LHCN-M2 (cell line): Measurements from ENCODE around the gene SORCS2. TPM values are rescaled to one million over a fixed set of nuclear protein-coding genes. Genes with fewer than 3 reads are reported as not detected.

Experiments used
- DNase-seq: peaks from one replicate; pipeline ENCODE4 v3.0.0-alpha.2; 2012; ENCODE audit warnings: low read depth
- total RNA-seq: library from RNA; depleted of rRNA; stranded (reverse); fragments of >200 nt; gene quantifications from 2 replicates; pipeline ENCODE4 v1.2.3, GENCODE V29; 2014

Gene SORCS2
- total RNA-seq, 1 experiment from 2014 or later: 0.52 TPM

- no peak for DNase-seq
These were observed 6.8 kb upstream of the SORCS2 start for GRCh38 chr4:7185487-7186030.

DNA sequence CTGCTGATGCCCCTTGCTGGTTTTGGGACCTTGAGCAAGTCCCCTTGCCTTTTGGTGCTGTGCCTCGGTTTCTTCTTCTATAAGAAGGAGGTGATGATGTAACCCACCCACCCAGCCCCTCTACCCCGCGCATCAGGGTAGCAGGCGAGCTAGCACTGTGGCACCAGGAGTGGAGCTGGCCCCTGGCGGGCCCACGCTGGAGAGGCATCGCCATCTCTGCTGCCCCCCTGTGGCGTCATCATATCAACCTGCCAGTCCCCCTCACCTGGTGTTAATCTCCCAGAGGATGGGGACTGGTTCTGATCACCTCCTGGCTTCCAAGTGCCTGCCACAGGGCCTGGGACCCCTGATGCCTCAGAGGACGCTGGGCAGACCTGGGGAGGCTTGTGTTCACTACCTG lies 6.3 kb upstream of the SORCS2 start:
- no peak for DNase-seq

- DNase-seq: no peak
These were observed 5.7 kb upstream of the SORCS2 start for GRCh38 chr4:7186516-7187167.

- DNase-seq: no peak
These were observed 5.2 kb upstream of the SORCS2 start for GRCh38 chr4:7187168-7187535.

DNA sequence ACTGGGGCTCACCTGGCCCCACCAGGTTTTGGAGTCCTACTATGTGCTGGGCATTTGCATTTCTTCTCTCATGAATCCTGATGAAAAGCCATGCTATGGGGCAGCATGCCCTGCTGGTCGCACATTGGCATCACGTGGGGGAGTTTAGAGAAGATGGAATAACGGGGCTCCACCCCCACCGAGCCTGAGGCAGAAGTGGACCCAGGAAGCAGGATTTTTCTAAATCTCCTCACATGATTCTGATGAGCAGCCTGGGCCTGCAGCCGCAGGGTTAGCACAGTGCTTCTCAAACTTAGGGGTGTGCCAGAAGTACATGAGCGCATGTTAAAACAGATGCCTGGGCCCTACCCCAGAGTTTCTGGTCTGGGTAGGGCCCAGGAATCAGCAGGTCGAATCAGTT lies 4.6 kb upstream of the SORCS2 start:
- DNase-seq: no peak

DNA sequence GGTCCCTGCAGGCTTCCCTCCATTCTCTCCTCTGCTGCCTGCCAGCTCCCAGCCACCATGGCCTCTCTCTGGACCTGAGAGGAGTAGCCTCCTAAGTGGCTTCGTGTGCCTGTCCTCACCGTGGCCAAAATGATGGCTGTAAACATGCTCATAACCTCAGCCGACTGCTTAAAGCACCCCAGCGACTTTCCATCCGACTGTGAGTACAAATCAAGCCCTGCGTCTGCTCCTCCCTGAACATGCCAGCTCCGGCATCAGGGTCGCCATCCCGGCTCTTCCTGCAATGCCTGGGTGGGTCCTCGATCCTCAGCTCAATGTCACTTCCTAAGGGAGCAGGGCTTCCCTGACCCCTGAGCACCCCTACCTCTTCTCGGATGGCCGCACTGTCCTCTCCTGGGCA lies 3.3 kb upstream of the SORCS2 start:
- DNase-seq: no peak

DNA sequence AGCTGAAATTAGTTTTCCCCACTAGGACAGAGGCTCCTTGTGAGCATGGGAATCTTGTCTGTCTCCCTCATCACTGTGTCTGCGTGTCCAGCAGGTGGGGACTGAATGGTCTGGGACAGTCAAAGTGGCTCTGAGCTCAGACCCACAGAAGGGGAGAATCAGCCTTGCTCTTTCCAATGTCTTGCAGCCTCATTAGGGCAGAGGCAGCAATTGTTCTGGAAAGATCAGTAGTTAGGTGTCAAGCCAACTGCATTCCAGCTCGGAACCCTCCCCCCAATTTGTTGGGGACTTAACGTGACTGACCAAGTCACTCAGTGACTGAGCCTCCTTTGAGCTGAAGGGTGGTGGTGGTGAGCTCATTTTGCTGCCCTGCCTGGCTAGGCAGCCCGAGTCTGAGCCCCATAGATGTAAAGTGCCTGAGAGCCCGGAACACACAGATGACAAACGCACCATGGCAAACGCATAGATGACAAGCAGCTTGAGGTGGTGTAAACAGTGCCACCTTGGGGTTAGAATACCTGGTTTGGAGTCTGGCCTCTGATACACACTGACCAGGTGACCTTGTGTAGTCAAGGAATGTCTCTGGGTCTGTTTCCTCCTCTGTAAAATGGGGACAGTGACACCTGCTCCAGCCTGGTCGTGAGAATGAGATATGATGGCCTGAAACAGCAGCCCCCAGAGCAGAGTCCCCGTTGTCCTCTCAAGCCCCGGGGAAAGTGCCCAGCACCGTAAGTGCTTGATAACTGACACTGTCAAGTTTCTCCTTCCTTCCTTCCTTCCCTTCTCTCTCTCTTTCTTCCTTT lies 2.7 kb upstream of the SORCS2 start:
- DNase-seq: no peak

GRCh38 chr4:7190278-7190594 lies 2.1 kb upstream of the SORCS2 start:
- no peak for DNase-seq

DNA sequence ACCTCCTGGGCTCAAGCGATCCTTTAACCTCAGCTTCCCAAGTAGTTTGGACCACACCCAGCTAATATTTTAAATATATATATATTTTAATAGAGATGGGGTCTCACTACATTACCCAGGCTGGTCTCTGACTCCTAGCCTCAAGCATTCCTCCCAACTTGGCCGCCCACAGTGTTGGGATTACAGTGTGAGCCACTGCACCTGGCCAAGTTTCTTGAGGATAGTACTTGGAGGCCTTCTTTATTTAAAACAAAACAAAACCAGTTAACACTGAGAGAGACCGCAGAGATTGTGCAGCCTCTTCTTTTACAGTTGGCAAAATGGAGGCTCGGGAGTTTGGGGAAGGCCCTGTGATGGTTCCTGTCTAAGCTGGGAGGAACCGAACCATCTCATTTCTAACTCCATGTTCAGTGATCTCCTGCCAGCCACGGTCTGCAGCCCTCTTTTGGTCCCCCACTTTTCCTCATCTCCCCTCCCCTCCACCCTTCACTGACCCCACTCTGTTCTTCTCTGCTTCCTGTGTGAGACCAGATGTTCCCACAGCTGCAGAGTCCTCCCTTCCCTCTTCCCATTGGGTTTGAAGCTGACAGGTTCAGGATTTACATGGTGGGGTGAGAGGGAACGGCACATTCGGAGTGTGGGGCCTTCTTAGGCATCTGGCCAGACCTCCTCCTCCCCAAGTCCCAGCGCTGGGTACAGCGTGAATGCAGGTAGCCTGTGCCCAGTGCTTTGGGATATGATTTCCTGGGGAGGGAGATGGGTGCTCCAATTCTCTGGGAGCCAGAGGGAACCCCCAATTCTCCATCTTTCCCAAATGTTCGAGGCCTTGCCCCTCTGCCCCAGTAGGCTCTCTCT lies 1.4 kb upstream of the SORCS2 start:
- DNase-seq: no peak

- no peak for DNase-seq
These were observed 639 bp upstream of the SORCS2 start for GRCh38 chr4:7191546-7192251.

DNA sequence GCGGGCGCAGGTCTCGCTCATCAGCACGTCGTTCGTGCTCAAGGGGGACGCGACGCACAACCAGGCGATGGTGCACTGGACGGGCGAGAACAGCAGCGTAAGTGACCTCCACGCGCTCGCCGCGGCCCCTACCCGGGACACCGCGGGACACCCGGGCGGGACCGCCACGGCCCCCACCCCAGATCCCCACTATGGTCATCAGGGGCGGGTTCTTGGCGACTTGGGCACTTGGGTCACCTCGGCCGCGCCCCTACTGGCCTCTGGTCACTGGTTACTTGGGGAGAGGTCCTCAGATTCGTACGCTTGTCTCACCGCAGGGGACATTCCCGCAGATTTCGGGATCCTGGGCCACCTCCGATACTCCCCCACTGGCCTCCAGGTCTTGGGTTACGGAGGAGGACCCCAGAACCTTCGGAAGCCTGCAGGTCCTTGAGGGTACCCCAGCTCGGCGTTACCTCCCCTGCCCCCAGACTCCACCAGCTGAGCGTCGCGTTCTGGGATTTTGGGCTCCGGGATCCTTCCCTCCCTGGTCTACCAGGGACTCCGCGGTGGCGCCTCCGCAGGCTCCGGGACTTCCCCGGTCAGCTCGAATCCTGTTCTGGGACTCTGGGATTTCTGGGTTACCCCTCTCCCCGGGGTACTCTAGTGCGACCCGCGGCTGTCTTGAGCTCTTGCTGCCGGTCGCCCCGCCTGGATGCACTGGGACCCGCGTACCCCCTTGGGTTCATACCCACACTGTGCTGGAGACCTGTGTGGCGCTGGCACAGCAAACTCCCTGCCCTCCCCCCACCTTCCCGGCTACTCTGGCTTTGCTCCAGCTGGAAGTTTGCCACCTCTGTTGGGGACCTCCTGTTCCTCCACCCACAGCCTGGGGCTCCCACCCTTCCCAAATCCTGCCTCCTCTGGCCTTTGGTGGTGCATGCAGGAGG lies 956 bp downstream of the SORCS2 start:
- no peak for DNase-seq

DNA sequence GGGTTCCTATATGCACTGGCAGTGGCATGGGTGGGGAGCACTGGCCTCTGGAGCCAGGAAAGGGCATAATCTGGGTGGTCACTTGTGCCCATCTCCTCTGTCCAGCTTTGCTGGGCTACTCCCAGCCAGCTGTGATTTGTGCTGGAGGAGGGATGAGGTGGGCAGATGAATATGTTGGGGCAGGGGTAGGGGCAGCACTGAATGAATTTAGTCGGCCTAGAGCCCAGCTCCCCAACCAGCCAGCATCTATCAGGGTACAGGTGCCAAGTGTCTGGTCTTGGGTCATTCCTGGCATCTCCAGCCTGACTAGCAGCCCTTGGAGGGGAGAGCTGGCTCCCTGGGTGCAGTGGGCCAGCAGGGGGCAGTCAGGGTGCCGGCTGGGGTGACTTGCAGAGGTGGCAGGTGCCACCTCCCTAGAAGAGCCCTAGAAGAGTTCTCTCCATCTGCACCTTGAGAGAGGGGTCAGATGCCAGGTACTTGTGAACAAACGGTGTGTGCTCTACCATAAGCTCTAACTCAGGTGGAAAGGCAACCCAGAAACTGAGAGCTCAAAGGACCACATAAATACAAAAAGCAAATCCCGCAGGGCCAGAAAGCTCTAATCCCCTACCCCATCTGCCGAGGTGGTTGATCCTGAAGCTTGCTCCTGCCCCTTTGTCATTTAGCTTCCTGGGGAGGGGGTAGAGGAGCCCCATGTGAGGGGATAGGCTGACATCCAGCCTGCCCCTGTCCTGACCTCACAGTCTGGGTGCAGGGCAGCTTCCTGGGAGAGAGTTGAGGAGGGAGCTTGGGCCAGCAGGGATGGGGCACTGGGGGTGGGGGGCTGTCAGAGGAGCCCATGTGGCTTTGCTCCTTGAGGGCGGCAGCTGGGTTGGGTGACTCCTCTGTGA lies 2.2 kb downstream of the SORCS2 start:
- DNase-seq: no peak

- no peak for DNase-seq
These were observed 2.8 kb downstream of the SORCS2 start for GRCh38 chr4:7195141-7195515.

DNA sequence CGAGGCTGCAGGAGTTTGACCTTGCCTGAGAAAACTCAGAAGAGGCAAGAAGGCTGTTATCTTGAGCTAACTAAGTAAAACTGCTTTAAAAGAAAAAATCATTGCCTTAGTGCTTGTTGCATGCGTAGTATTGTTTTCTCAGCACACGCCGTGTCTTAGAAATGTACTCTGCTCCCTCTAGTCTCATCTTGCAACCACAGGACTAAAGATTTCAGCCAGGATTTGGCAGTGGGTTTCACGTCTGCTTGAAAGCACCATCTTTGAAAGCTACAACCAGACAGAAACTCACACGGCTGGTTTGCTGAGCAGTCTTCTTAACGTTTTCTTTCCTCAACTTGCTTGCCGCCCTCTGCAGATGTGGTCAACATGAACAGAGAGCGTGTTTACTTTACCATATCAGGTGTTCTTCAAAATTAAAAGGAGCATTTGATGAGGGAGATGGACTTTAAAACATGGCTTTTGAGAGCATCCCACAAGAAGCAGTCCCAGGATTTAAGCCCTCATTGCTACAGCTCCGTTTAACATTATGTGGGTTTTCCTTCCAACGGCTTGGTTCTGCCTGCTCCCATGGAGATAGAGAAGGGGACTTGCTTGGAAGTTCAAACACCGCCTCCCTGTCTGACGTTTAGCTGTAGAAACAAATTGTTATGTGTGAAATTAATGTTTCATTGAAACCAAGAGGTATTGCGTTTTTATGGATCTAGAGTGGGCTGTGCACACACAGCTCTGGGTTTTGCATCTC lies 3.4 kb downstream of the SORCS2 start:
- DNase-seq: peak; percentile 26

- no peak for DNase-seq
These were observed 3.9 kb downstream of the SORCS2 start for GRCh38 chr4:7196288-7196651.

- no peak for DNase-seq
These were observed 4.4 kb downstream of the SORCS2 start for GRCh38 chr4:7196736-7197135.

GRCh38 chr4:7197910-7198309 lies 5.6 kb downstream of the SORCS2 start:
- no peak for DNase-seq

DNA sequence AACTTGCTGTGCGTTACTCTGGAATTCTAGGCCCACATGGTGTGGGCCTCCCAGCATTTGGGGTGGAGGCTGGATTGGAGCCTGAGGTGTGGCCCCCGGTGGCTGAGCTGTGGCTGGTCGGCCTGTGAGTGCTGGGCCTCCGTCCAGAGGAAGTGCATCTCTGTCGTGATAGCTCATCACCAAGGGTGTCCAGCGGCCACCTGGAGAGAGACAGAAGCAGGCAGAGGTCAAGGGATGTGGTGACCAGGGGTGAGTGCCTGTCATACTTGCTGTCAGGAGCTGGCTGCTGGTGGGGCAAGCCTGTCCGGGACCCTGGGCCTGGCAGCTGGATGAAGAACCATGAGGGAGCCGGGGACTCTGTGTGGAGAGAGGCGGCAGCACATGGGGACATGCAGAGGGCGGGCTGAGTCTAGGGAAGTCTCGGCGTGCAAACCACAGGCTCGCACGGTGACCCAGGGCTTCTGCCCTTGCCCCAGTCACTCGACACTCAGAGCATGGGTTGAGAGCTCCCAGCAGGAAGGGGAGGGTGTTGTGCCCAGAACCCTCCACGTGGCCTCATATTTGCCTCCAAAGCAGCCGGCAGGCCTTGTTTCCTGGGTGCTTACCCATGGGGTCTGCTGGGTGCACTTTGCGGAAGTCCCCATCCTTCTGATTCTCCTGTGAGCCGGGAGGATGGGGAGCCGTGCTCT lies 6.2 kb downstream of the SORCS2 start:
- no peak for DNase-seq
